GM19468 (cell line): Measurements from ENCODE around the gene CCL19.

ENCODE experiments used
- ATAC-seq: cut with Tn5 transposase; IDR thresholded peaks from one replicate; pipeline ENCODE4 v1.9.1; 2021; ENCODE audit warnings: mild to moderate bottlenecking, moderate library complexity, moderate number of reproducible peaks; ENCODE audit not compliant: unreplicated experiment; ENCODE audit errors: extremely low read depth

The CCL19 gene

DNA sequence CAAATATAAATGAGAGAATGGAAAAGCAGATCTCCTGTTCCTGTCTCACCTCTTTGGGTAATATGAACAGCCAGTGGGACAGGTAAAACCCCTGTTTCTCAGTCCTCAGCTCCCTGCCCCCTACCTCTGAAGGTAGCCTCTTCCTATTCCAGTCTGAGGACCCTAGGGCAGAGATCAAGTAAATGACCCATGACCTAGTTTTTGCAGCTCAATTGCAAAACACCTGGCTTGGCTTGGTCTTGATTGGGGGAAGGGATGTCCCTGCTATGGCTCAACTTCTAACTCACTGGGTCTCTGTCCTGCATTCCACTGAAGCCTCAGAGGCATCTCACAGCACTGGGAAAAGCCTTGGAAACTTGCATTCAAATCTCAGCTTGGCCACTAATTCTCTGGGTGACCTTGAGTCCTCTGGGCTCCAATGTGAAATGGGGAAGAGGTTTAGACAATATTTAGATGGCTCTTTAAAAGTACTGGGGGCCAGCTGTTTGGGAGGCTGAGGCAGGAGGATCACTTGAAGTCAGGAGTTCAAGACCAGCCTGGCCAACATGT is 46.2 kb downstream of the CCL19 start:
- no peak for ATAC-seq

GRCh38 chr9:34642679-34643078 is 48.4 kb downstream of the CCL19 start:
- no peak for ATAC-seq
